SU-DHL-6 (cell line): ENCODE results near the gene PPP2R2C.

ENCODE experiments used
- H2AFZ ChIP-seq: fragments of 200-600 bp; sonication (generic); 2 replicates; pipeline ENCODE4 v1.6.1; 2014; ENCODE audit warnings: low read depth, mild to moderate bottlenecking, moderate library complexity, mixed read lengths, antibody characterized with exemption, low read length; ENCODE audit not compliant: severe bottlenecking
- H3F3A ChIP-seq: fragments of 200-600 bp; shearing (Covaris generic); 2 replicates; pipeline ENCODE4 v1.6.0; 2016; ENCODE audit warnings: antibody characterized with exemption, mild to moderate bottlenecking; ENCODE audit not compliant: insufficient read depth
- H3K27ac ChIP-seq: fragments of 200-600 bp; sonication (generic); 2 replicates; pipeline ENCODE4 v1.5.1; 2016; ENCODE audit warnings: low read depth, mild to moderate bottlenecking, low read length, moderate library complexity, mixed read lengths
- H3K27me3 ChIP-seq: fragments of 200-600 bp; sonication (generic), shearing (Covaris generic); 2 replicates; pipeline ENCODE4 v1.6.0; 2014; ENCODE audit warnings: mild to moderate bottlenecking, low read length
- H3K36me3 ChIP-seq: fragments of 200-600 bp; sonication (generic); 2 replicates; pipeline ENCODE4 v1.6.1; 2014; ENCODE audit warnings: mild to moderate bottlenecking, low read length, mixed read lengths
- H3K4me2 ChIP-seq: fragments of 300-600, 200-600 bp; shearing (Covaris generic), sonication (generic); 2 replicates; pipeline ENCODE4 v1.6.0; 2014; ENCODE audit warnings: low read length, low read depth, mild to moderate bottlenecking; ENCODE audit not compliant: poor library complexity, severe bottlenecking
- H3K4me3 ChIP-seq: fragments of 200-600 bp; sonication (generic); 2 replicates; pipeline ENCODE4 v1.5.1; 2014; ENCODE audit warnings: antibody characterized with exemption, low read length, mild to moderate bottlenecking, mixed read lengths; ENCODE audit not compliant: insufficient read depth, poor library complexity, severe bottlenecking
- H3K79me2 ChIP-seq: fragments of 200-600 bp; sonication (generic); 2 replicates; pipeline ENCODE4 v1.6.1; 2014; ENCODE audit warnings: mild to moderate bottlenecking, low read length, moderate library complexity; ENCODE audit not compliant: insufficient read depth
- H3K9ac ChIP-seq: fragments of 200-600 bp; sonication (generic); 2 replicates; pipeline ENCODE4 v1.7.0; 2014; ENCODE audit warnings: mild to moderate bottlenecking, low read length
- H3K9me2 ChIP-seq: fragments of 200-600 bp; sonication (generic); replicated peaks from 2 replicates; pipeline ENCODE4 v1.6.1; 2014; ENCODE audit warnings: low read length; ENCODE audit not compliant: insufficient read depth
- H3K9me3 ChIP-seq: fragments of 200-600 bp; sonication (generic); 2 replicates; pipeline ENCODE4 v1.6.1; 2014; ENCODE audit warnings: low read length, mixed read lengths; ENCODE audit not compliant: insufficient read depth
- H4K20me1 ChIP-seq: fragments of 200-600 bp; sonication (generic); 2 replicates; pipeline ENCODE4 v1.6.1; 2014; ENCODE audit warnings: low read depth, mild to moderate bottlenecking, antibody characterized with exemption, low read length, moderate library complexity, mixed read lengths
- EZH2phosphoT487 ChIP-seq: fragments of 200-600 bp; sonication (generic), shearing (Covaris generic); conservative IDR thresholded peaks from 2 replicates; pipeline ENCODE4 v1.6.1; 2018; ENCODE audit warnings: mild to moderate bottlenecking, antibody characterized with exemption, low read length, moderate library complexity, mixed read lengths
- TF ChIP-seq, protein P1 (sequence below): fragments of 200-600 bp; sonication (generic); IDR thresholded peaks from one replicate; pipeline ENCODE4 v1.5.1; 2017; ENCODE audit warnings: antibody characterized with exemption, mild to moderate bottlenecking, low read length, moderate library complexity; ENCODE audit not compliant: insufficient read depth, poor library complexity, severe bottlenecking

The PPP2R2C gene

DNA sequence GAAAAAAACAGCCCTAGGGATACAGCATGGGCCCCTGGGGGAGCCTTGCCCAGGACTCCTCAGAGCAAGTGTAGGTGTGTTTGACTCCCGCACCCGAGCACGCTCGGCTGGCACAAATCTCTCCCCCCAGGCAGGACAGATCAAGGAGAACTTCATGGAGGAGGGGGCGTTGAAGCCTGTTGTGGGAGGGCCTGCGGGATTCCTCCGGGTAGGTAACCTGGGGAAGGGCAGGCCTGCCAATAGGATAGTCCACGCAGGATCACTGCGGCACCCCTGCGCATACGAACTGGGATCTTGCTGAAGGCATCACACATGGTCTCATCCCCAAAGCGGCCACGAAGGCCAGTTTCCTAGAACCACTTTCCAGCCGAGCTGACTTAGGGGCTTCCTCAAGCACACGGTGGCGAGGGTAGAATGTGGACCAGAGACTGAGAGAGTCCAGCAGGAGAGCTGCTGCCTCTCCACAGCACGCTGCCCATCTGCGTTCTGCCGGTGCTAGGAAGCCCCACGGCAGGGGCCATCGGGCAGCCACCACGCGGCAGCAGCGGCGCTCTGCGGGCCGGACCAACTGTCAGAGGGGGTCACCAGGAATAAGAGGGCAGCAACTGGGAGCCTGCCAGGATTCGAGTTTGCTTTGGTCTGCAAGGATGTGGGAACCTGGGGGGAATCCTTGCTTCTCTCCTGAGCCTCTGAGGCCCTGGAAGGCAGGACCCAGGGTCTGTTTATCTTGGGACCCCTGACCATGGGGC is 145.9 kb downstream of the PPP2R2C start:
- Histone ChIP-seq H3F3A (no peaks in the 10 kb centered on the region), H3K27ac (no peak overlapping the region), H3K79me2 (no peaks in the 10 kb centered on the region), H3K9me3 (no peaks in the 10 kb centered on the region), H3K9me2 (no peaks in the 10 kb centered on the region), H3K27me3 (no peaks in the 10 kb centered on the region), H3K4me2 (no peak overlapping the region), H3K36me3 (no peaks in the 10 kb centered on the region), H2AFZ (no peak overlapping the region), H3K9ac (no peak overlapping the region), H3K4me3 (no peak overlapping the region), H4K20me1 (no peaks in the 10 kb centered on the region)
- TF ChIP-seq, protein P1, sequence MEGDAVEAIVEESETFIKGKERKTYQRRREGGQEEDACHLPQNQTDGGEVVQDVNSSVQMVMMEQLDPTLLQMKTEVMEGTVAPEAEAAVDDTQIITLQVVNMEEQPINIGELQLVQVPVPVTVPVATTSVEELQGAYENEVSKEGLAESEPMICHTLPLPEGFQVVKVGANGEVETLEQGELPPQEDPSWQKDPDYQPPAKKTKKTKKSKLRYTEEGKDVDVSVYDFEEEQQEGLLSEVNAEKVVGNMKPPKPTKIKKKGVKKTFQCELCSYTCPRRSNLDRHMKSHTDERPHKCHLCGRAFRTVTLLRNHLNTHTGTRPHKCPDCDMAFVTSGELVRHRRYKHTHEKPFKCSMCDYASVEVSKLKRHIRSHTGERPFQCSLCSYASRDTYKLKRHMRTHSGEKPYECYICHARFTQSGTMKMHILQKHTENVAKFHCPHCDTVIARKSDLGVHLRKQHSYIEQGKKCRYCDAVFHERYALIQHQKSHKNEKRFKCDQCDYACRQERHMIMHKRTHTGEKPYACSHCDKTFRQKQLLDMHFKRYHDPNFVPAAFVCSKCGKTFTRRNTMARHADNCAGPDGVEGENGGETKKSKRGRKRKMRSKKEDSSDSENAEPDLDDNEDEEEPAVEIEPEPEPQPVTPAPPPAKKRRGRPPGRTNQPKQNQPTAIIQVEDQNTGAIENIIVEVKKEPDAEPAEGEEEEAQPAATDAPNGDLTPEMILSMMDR = no peak
- no peak for TF ChIP-seq EZH2phosphoT487

DNA sequence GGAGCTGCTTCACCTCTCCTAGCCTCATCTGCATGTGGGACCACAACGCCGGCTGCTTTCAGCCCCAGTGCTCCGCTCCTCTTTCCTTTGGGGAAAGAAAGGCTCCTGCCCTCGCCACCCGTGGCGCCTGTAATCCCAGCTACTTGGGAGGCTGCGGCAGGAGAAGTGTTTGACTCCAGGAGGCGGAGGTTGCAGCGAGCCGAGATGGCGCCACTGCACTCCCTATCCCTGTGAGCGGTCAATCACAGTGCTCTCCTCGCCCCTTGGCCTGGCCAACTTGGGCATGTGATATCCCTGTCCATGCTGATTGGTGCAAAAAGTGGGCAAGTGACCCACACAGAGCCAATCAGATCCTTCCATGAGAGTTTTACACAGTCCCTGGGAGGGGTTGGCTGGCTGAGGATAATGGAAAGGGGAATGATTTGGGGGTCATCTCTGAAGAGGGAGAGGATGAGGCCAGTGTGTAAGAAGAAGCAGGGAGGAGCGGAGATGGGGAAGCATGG is 146.6 kb downstream of the PPP2R2C start:
- Histone ChIP-seq H3K27me3 (no peaks in the 10 kb centered on the region), H3K9ac (no peak overlapping the region), H3K9me2 (no peaks in the 10 kb centered on the region), H3K79me2 (no peaks in the 10 kb centered on the region), H4K20me1 (no peaks in the 10 kb centered on the region), H3K4me3 (no peak overlapping the region), H3K27ac (no peak overlapping the region), H3K4me2 (no peak overlapping the region), H3K36me3 (no peaks in the 10 kb centered on the region), H2AFZ (no peak overlapping the region), H3K9me3 (no peaks in the 10 kb centered on the region), H3F3A (no peaks in the 10 kb centered on the region)
- TF ChIP-seq EZH2phosphoT487 = no peak
- TF ChIP-seq, protein P1 = no peak

DNA sequence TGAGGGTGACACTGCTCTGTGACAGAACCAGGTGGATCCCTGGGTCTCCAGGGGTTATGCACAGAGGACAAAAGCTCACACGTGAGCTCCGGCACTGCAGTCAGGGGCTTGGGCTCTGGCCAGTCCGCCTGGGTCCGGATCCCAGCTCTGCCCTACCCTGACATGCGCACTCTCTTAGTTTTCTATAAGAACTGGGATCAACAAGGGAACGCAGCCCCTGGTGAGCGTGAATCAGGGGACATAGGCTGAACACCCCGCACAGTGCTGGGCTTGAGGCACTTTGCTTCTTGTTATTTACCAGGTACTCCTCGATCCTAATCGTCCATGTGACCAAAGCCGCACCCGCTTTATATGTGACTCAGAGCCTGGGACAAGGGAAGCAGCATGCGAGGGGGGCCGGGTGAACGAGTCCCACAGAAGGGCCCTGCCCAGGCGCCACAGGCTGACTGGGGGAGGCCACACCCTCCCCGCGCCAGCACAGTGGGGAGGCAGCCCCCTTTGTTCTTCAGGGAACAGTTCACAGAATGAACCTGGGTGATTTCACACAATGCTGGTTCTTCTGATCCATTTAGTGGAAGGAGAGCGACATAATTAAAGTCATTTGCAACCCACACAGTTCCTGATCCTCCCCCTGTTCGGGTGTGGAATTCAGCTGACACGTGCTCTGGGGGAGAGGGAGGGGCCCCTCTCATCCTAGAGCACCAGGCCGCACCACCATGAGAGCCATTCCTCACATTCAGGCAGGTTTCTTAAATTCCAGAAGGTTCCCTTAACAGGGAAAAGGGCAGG is 147.2 kb downstream of the PPP2R2C start:
- Histone ChIP-seq H3K9me2 (no peaks in the 10 kb centered on the region), H4K20me1 (no peaks in the 10 kb centered on the region), H3K27ac (no peak overlapping the region), H3K9ac (no peak overlapping the region), H3F3A (no peaks in the 10 kb centered on the region), H3K9me3 (no peaks in the 10 kb centered on the region), H3K27me3 (no peaks in the 10 kb centered on the region), H3K79me2 (no peaks in the 10 kb centered on the region), H3K4me2 (no peak overlapping the region), H3K36me3 (no peaks in the 10 kb centered on the region), H2AFZ (no peak overlapping the region), H3K4me3 (no peak overlapping the region)
- TF ChIP-seq, protein P1 = no peak
- no peak for TF ChIP-seq EZH2phosphoT487
